ENCODE data around the gene EFCAB12.

Gene EFCAB12

DNA sequence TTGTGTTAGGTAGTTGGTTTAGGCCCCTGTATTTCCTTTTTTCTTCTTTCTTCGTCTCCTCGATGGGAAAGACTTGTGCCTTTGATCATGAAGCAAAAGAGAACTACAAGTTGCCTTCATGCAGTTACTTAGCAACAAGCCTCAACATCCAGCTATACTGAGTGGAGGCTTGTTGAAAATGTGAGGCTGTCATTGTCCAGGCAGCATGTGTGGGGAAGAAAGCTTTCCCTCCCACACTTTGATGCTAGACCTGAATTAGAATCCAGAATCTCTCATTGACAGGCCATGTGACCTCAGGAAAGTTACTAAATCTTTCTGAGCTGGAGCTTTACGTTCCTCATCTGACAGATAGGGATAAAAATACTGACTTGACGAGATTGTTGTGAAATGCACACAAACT, 35.3 kb upstream of the EFCAB12 start:
- no peak overlapping the region for H2AFZ ChIP-seq (ENCODE audit: low read length)
- H3K9me3 ChIP-seq (ENCODE audit: low read length), result no peaks in the 10 kb centered on the region
- H3K4me1 ChIP-seq (ENCODE audit: insufficient read depth, low read length, severe bottlenecking), result no peaks in the 10 kb centered on the region
- TF ChIP-seq EZH2 (IDR thresholded peaks at IDR 0.05; ENCODE audit: borderline replicate concordance, low read length), result no peak
- TF ChIP-seq, protein P1, sequence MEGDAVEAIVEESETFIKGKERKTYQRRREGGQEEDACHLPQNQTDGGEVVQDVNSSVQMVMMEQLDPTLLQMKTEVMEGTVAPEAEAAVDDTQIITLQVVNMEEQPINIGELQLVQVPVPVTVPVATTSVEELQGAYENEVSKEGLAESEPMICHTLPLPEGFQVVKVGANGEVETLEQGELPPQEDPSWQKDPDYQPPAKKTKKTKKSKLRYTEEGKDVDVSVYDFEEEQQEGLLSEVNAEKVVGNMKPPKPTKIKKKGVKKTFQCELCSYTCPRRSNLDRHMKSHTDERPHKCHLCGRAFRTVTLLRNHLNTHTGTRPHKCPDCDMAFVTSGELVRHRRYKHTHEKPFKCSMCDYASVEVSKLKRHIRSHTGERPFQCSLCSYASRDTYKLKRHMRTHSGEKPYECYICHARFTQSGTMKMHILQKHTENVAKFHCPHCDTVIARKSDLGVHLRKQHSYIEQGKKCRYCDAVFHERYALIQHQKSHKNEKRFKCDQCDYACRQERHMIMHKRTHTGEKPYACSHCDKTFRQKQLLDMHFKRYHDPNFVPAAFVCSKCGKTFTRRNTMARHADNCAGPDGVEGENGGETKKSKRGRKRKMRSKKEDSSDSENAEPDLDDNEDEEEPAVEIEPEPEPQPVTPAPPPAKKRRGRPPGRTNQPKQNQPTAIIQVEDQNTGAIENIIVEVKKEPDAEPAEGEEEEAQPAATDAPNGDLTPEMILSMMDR (IDR thresholded peaks at IDR 0.05; ENCODE audit: low read length), result no peak
- H3K27ac ChIP-seq (ENCODE audit: low read depth, low read length, poor library complexity, severe bottlenecking), result no peak overlapping the region
- no peaks in the 10 kb centered on the region for H3K27me3 ChIP-seq (ENCODE audit: insufficient read depth, low read length)
- H4K20me1 ChIP-seq (ENCODE audit: insufficient read depth, low read length), result no peaks in the 10 kb centered on the region
- H3K79me2 ChIP-seq (ENCODE audit: insufficient read depth, low read length), result no peaks in the 10 kb centered on the region
- no peak overlapping the region for H3K4me2 ChIP-seq (ENCODE audit: low read length)
- no peaks in the 10 kb centered on the region for H3K9me2 ChIP-seq (ENCODE audit: low read depth, low read length)
- H3K4me3 ChIP-seq (ENCODE audit: low read depth, low read length, poor library complexity, severe bottlenecking), result no peak overlapping the region
- no peaks in the 10 kb centered on the region for H3F3A ChIP-seq (ENCODE audit: insufficient read depth, low read length)
- no peak overlapping the region for H3K9ac ChIP-seq (ENCODE audit: low read length)
- H3K36me3 ChIP-seq (ENCODE audit: insufficient read depth, low read length), result peaks cover 7% of the 10 kb centered on the region; the same call in 1 of the 2 replicates

DNA sequence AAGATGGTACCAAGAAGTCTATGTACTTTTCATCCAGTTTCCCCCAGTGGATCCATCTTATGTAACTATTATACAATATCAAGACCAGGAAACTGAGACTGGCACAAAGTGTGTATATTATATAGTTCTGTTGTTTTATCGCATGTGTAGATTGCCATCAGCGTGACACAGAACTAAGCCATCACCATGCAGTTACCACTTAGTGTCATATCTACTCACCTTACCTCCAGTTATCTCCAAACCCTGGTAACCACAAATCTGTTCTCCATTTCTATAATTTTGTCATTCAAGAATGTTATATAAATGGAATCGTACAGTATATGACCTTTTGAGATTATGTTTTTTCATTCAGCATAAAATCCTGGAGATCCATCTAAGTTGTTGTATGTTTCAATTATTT, 34.7 kb upstream of the EFCAB12 start:
- no peaks in the 10 kb centered on the region for H3K79me2 ChIP-seq (ENCODE audit: insufficient read depth, low read length)
- no peaks in the 10 kb centered on the region for H3K9me3 ChIP-seq (ENCODE audit: low read length)
- H4K20me1 ChIP-seq (ENCODE audit: insufficient read depth, low read length), result no peaks in the 10 kb centered on the region
- no peaks in the 10 kb centered on the region for H3K9me2 ChIP-seq (ENCODE audit: low read depth, low read length)
- no peak overlapping the region for H3K4me2 ChIP-seq (ENCODE audit: low read length)
- no peak for TF ChIP-seq EZH2 (IDR thresholded peaks at IDR 0.05; ENCODE audit: borderline replicate concordance, low read length)
- TF ChIP-seq, protein P1 (IDR thresholded peaks at IDR 0.05; ENCODE audit: low read length), result no peak
- no peak overlapping the region for H3K27ac ChIP-seq (ENCODE audit: low read depth, low read length, poor library complexity, severe bottlenecking)
- H3K36me3 ChIP-seq (ENCODE audit: insufficient read depth, low read length), result peaks cover 7% of the 10 kb centered on the region; the same call in 1 of the 2 replicates
- H3K9ac ChIP-seq (ENCODE audit: low read length), result no peak overlapping the region
- no peak overlapping the region for H2AFZ ChIP-seq (ENCODE audit: low read length)
- H3K4me1 ChIP-seq (ENCODE audit: insufficient read depth, low read length, severe bottlenecking), result no peaks in the 10 kb centered on the region
- H3K27me3 ChIP-seq (ENCODE audit: insufficient read depth, low read length), result no peaks in the 10 kb centered on the region
- H3F3A ChIP-seq (ENCODE audit: insufficient read depth, low read length), result no peaks in the 10 kb centered on the region
- no peak overlapping the region for H3K4me3 ChIP-seq (ENCODE audit: low read depth, low read length, poor library complexity, severe bottlenecking)

DNA sequence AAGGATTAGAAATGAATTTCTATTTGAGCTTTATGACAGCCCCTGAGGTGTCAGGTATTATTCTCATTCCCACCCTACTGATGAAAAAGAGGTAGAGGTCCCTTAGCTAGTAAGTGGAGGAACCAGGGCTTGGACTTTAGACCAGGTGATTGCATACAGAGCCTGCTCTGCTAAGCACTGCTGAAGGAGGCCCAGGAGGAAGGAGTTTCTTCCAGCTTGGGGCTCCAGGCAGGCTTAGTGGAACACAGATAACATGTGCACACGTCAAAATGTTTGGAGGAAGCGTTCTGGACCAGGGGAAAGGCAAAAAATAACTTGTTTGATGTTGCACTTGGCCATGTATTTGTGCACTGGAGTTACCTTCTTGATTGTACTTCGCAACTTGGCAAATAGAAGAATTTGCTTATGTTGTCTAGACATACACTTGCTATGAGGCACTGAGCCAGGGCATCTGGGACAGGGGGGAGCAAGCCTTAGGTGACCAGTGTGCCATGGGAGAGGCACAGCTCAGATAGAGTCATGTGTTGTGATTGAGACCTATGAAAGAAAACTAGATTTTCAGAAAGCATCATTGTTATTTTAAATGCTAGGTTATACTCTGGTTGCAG, 34.0 kb upstream of the EFCAB12 start:
- Histone ChIP-seq H2AFZ (ENCODE audit: low read length) (no peak overlapping the region), H3K4me1 (ENCODE audit: insufficient read depth, low read length, severe bottlenecking) (no peaks in the 10 kb centered on the region), H3K79me2 (ENCODE audit: insufficient read depth, low read length) (no peaks in the 10 kb centered on the region), H3K27me3 (ENCODE audit: insufficient read depth, low read length) (no peaks in the 10 kb centered on the region), H4K20me1 (ENCODE audit: insufficient read depth, low read length) (no peaks in the 10 kb centered on the region), H3K4me3 (ENCODE audit: low read depth, low read length, poor library complexity, severe bottlenecking) (no peak overlapping the region), H3F3A (ENCODE audit: insufficient read depth, low read length) (no peaks in the 10 kb centered on the region), H3K27ac (ENCODE audit: low read depth, low read length, poor library complexity, severe bottlenecking) (no peak overlapping the region), H3K4me2 (ENCODE audit: low read length) (no peak overlapping the region), H3K9me2 (ENCODE audit: low read depth, low read length) (no peaks in the 10 kb centered on the region), H3K9ac (ENCODE audit: low read length) (no peak overlapping the region), H3K36me3 (ENCODE audit: insufficient read depth, low read length) (peaks cover 7% of the 10 kb centered on the region; the same call in 1 of the 2 replicates), H3K9me3 (ENCODE audit: low read length) (no peaks in the 10 kb centered on the region)
- TF ChIP-seq, protein P1 (IDR thresholded peaks at IDR 0.05; ENCODE audit: low read length), result no peak
- TF ChIP-seq EZH2 (IDR thresholded peaks at IDR 0.05; ENCODE audit: borderline replicate concordance, low read length), result no peak
